ENCODE results near the gene CYP2U1. TPM values are rescaled to one million over a fixed set of nuclear protein-coding genes. Genes with fewer than 3 reads are reported as not detected.

Gene CYP2U1
- total and polyA plus RNA-seq, 2 of the 4 experiments (the other 2 are of a cell fraction): 6.1 to 11.1 TPM

- WGBS, 2 experiments (ENCODE audit: extremely low coverage in 2 of 2, insufficient read length in 1 of 2): no CpG with 5 or more reads among the region's 3 CpGs
- no peak overlapping the region for H2AK5ac ChIP-seq (ENCODE audit: low read depth, low read length)
- no peak overlapping the region for H2AFZ ChIP-seq (replicated peaks; ENCODE audit: low read length, poor library complexity)
- no peak overlapping the region for H3K23ac ChIP-seq (ENCODE audit: low read depth, low read length)
- H3K14ac ChIP-seq (replicated peaks; ENCODE audit: low read depth, low read length): no peak overlapping the region
- no peaks in the 10 kb centered on the region for H4K20me1 ChIP-seq (ENCODE audit: insufficient read depth, low read length)
- H3K4ac ChIP-seq (ENCODE audit: low read depth, low read length): no peak overlapping the region
- DNase-seq (no peak), ATAC-seq (ENCODE audit: low read depth) (no peak)
- ChIA-PET CTCF (interaction anchor here (0.6 kb wide), 1 partner anchor 1261 kb away, joined by 4 read pairs; no protein-coding TSS in a partner anchor), POLR2A (ENCODE audit: unreplicated experiment) (interaction anchor here (0.7 kb wide), 1 partner anchor 547 kb away, joined by 3 read pairs; no protein-coding TSS in a partner anchor)
- H4K91ac ChIP-seq (ENCODE audit: insufficient read depth, low read depth, low read length): no peak overlapping the region
- no peak overlapping the region for H4K5ac ChIP-seq (ENCODE audit: low read depth, low read length)
- H3K9me1 ChIP-seq (ENCODE audit: insufficient read depth, low read length): no peaks in the 10 kb centered on the region
- no peaks in the 10 kb centered on the region; the same call in 1 of the 2 replicates for H3K27me3 ChIP-seq (ENCODE audit: control insufficient read depth, insufficient read depth, low read length)
- TF ChIP-seq CEBPB (IDR thresholded peaks at IDR 0.05; ENCODE audit: low read depth, low read length) (no peak), CTCF (conservative IDR thresholded peaks at IDR 0.05; ENCODE audit: low read depth, low read length) (no peak), ELK1 (IDR thresholded peaks at IDR 0.05; ENCODE audit: borderline replicate concordance, low read depth, low read length) (no peak), FOS (IDR thresholded peaks at IDR 0.05; ENCODE audit: low read depth, low read length) (no peak), RCOR1 (IDR thresholded peaks at IDR 0.05; ENCODE audit: insufficient replicate concordance, low read length) (no peak)
- no peaks in the 10 kb centered on the region for H3K79me1 ChIP-seq (ENCODE audit: low read depth in 1 of 2, low read length in 2 of 2)
- no TSS peak for BruUV-seq (replicated peaks)
- H3K56ac ChIP-seq (ENCODE audit: extremely low read depth, insufficient read depth, low read length): no peak overlapping the region
- intact Hi-C loops (cut with micrococcal nuclease): no loop called here
- in situ Hi-C loops (cut with MboI; ENCODE audit: low sequenced_read_pairs): no loop called here
- no peak overlapping the region for H3K9ac ChIP-seq (ENCODE audit: low read depth, low read length)
- no peak overlapping the region for H3K4me2 ChIP-seq (ENCODE audit: low read depth, low read length)
- H3K18ac ChIP-seq (ENCODE audit: low read depth, low read length): no peak overlapping the region
- H2BK120ac ChIP-seq (ENCODE audit: low read depth, low read length): no peak overlapping the region
- H2BK5ac ChIP-seq (ENCODE audit: low read depth, low read length, poor library complexity, severe bottlenecking): no peak overlapping the region
- H3K9me3 ChIP-seq (ENCODE audit: control insufficient read depth, insufficient read depth, low read length): no peaks in the 10 kb centered on the region
- H3K4me3 ChIP-seq (ENCODE audit: insufficient read depth, low read depth, low read length): no peak overlapping the region
- H2BK20ac ChIP-seq (ENCODE audit: low read depth, low read length): no peak overlapping the region
- H3K36me3 ChIP-seq (ENCODE audit: control insufficient read depth, insufficient read depth, low read length): no peaks in the 10 kb centered on the region
- no peak overlapping the region for H3K27ac ChIP-seq (ENCODE audit: insufficient read depth, low read length)
- no peaks in the 10 kb centered on the region for H3K4me1 ChIP-seq (ENCODE audit: control insufficient read depth, insufficient read depth, low read length)
- H2AK9ac ChIP-seq (replicated peaks; ENCODE audit: low read depth, low read length, poor library complexity): no peak overlapping the region
- dilution Hi-C loops (cut with HindIII; ENCODE audit: low sequenced_read_pairs, unreplicated experiment): no loop called here
- H4K8ac ChIP-seq (ENCODE audit: low read depth in 2 of 2, low read length in 2 of 2): no peak overlapping the region
- H2BK15ac ChIP-seq (ENCODE audit: low read depth, low read length): no peak overlapping the region
Observed at GRCh38 chr4:107974523-107974922, 43.2 kb downstream of the CYP2U1 start.
